ENCODE measurements around the gene AIG1. TPM values are rescaled to one million over a fixed set of nuclear protein-coding genes. Genes with fewer than 3 reads are reported as not detected.

AIG1 gene
- total RNA-seq, 1 experiment from 2014 or later, result 51.1 TPM

- ChIA-PET CTCF (no interaction called here), POLR2A (no interaction called here), RAD21 (ENCODE audit: low non-redundant PET in 1 of 2, low total read pairs in 2 of 2, uncharacterized antibody in 2 of 2, unreplicated experiment in 2 of 2) (no interaction called here)
- Histone ChIP-seq H3K36me3 (ENCODE audit: control insufficient read depth in 1 of 2, insufficient read depth in 2 of 2, low read length in 2 of 2) (no peaks in the 10 kb centered on the region), H3K27me3 (ENCODE audit: insufficient read depth, low read length) (no peaks in the 10 kb centered on the region), H4K20me1 (ENCODE audit: insufficient read depth) (no peaks in the 10 kb centered on the region), H2AFZ (ENCODE audit: low read depth, low read length, poor library complexity, severe bottlenecking) (no peak overlapping the region), H3K9ac (ENCODE audit: low read length) (no peak overlapping the region), H3K9me2 (ENCODE audit: insufficient read depth) (no peaks in the 10 kb centered on the region), H3K4me1 (ENCODE audit: control insufficient read depth in 1 of 2, insufficient read depth in 2 of 2, low read length in 2 of 2) (no peaks in the 10 kb centered on the region), H3K4me3 (replicated peaks in 1 of 2; ENCODE audit: low read depth in 1 of 2, low read length in 2 of 2) (no peak overlapping the region), H3K4me2 (ENCODE audit: low read length) (no peak overlapping the region), H3K9me3 (ENCODE audit: control insufficient read depth in 1 of 2, insufficient read depth in 1 of 2, low read depth in 1 of 2, low read length in 2 of 2) (no peaks in the 10 kb centered on the region), H3K27ac (ENCODE audit: low read depth, low read length) (no peak overlapping the region), H3K79me2 (ENCODE audit: insufficient read depth, low read length) (no peaks in the 10 kb centered on the region)
- ATAC-seq (no peak), DNase-seq (ENCODE audit: low read depth, low spot score) (no peak)
- TF ChIP-seq POLR2A (IDR thresholded peaks at IDR 0.05; ENCODE audit: borderline replicate concordance, extremely low read depth, insufficient read depth, insufficient read length), result no peak
- TF ChIP-seq RAD21 (IDR thresholded peaks at IDR 0.05; ENCODE audit: low read depth), result 0 out of 2 replicates have a peak, but pooled peaks have one; percentile 12
- intact Hi-C loops (cut with micrococcal nuclease), result no loop called here
- BruUV-seq (replicated peaks), result no TSS peak
Observed at GRCh38 chr6:143374014-143374413, 313.3 kb downstream of the AIG1 start.

DNA sequence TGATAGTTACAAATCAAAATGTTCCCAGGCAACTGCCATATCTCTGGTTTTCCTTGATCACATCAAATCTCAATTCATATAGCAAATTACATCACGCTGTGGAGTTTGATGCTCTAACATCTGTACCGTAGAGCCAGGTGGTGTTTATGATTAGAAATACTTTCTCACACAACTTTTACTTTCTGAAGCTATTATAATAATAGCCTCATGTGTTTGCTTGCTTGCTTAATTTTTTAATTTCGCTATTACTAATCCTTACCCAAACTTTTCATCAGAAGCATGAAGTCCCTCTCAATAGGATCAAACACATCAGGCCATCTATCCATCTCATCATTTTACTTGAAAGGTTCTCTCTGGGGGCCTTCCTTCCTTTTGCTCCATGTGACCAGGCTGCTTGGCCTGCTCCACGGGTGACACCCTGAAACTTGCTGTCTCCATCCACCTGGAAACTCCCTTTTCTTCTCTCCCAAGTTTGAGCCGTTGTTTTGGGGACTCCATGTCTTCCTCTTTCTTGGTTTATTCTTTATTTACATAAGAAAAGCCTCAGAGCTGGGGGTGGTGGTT lies 314.4 kb downstream of the AIG1 start:
- intact Hi-C loops (cut with micrococcal nuclease), result no loop called here
- H3K4me2 ChIP-seq (ENCODE audit: low read length), result no peak overlapping the region
- H4K20me1 ChIP-seq (ENCODE audit: insufficient read depth), result no peaks in the 10 kb centered on the region
- BruUV-seq (replicated peaks), result no TSS peak
- ChIA-PET CTCF (no interaction called here), POLR2A (no interaction called here), RAD21 (ENCODE audit: low non-redundant PET in 1 of 2, low total read pairs in 2 of 2, uncharacterized antibody in 2 of 2, unreplicated experiment in 2 of 2) (no interaction called here)
- H3K9me3 ChIP-seq (ENCODE audit: control insufficient read depth in 1 of 2, insufficient read depth in 1 of 2, low read depth in 1 of 2, low read length in 2 of 2), result no peaks in the 10 kb centered on the region
- H3K9me2 ChIP-seq (ENCODE audit: insufficient read depth), result no peaks in the 10 kb centered on the region
- no peaks in the 10 kb centered on the region for H3K27me3 ChIP-seq (ENCODE audit: insufficient read depth, low read length)
- DNase-seq (ENCODE audit: low read depth, low spot score) (no peak), ATAC-seq (no peak)
- H3K27ac ChIP-seq (ENCODE audit: low read depth, low read length), result no peak overlapping the region
- no peak overlapping the region for H3K9ac ChIP-seq (ENCODE audit: low read length)
- no peak for TF ChIP-seq ZNF274 (IDR thresholded peaks at IDR 0.05; ENCODE audit: low read depth, low read length)
- no peak for TF ChIP-seq ELF1 (IDR thresholded peaks at IDR 0.05; ENCODE audit: borderline replicate concordance, low read depth)
- TF ChIP-seq YY1 (IDR thresholded peaks at IDR 0.05; ENCODE audit: extremely low read depth, insufficient replicate concordance, low read depth, low read length), result no peak
- no peak for TF ChIP-seq SIN3A (IDR thresholded peaks at IDR 0.05; ENCODE audit: low read depth)
- TF ChIP-seq EZH2phosphoT487 (IDR thresholded peaks at IDR 0.05; ENCODE audit: borderline replicate concordance), result no peak
- no peak for TF ChIP-seq TCF7L2 (IDR thresholded peaks at IDR 0.05; ENCODE audit: borderline replicate concordance, extremely low read depth, insufficient read depth, insufficient read length)
- TF ChIP-seq, protein P1, sequence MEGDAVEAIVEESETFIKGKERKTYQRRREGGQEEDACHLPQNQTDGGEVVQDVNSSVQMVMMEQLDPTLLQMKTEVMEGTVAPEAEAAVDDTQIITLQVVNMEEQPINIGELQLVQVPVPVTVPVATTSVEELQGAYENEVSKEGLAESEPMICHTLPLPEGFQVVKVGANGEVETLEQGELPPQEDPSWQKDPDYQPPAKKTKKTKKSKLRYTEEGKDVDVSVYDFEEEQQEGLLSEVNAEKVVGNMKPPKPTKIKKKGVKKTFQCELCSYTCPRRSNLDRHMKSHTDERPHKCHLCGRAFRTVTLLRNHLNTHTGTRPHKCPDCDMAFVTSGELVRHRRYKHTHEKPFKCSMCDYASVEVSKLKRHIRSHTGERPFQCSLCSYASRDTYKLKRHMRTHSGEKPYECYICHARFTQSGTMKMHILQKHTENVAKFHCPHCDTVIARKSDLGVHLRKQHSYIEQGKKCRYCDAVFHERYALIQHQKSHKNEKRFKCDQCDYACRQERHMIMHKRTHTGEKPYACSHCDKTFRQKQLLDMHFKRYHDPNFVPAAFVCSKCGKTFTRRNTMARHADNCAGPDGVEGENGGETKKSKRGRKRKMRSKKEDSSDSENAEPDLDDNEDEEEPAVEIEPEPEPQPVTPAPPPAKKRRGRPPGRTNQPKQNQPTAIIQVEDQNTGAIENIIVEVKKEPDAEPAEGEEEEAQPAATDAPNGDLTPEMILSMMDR (IDR thresholded peaks at IDR 0.05 in 2 of 3, conservative IDR thresholded peaks at IDR 0.05 in 1 of 3; ENCODE audit: borderline replicate concordance in 1 of 3, insufficient read depth in 1 of 3, low read depth in 2 of 3, low read length in 2 of 3), result no peak
- no peak for TF ChIP-seq REST (IDR thresholded peaks at IDR 0.05; ENCODE audit: low read depth)
- no peak for TF ChIP-seq ZFX (IDR thresholded peaks at IDR 0.05)
- TF ChIP-seq POLR2A (IDR thresholded peaks at IDR 0.05; ENCODE audit: borderline replicate concordance, extremely low read depth, insufficient read depth, insufficient read length), result no peak
- no peak for TF ChIP-seq CEBPB (IDR thresholded peaks at IDR 0.05; ENCODE audit: low read depth)
- no peak overlapping the region for H2AFZ ChIP-seq (ENCODE audit: low read depth, low read length, poor library complexity, severe bottlenecking)
- H3K4me3 ChIP-seq (replicated peaks in 1 of 2; ENCODE audit: low read depth in 1 of 2, low read length in 2 of 2), result no peak overlapping the region
- no peaks in the 10 kb centered on the region for H3K79me2 ChIP-seq (ENCODE audit: insufficient read depth, low read length)
- no peaks in the 10 kb centered on the region for H3K4me1 ChIP-seq (ENCODE audit: control insufficient read depth in 1 of 2, insufficient read depth in 2 of 2, low read length in 2 of 2)
- no peaks in the 10 kb centered on the region for H3K36me3 ChIP-seq (ENCODE audit: control insufficient read depth in 1 of 2, insufficient read depth in 2 of 2, low read length in 2 of 2)
